Daoy (cell line): Measurements from ENCODE around the gene MRPS2. TPM values are rescaled to one million over a fixed set of nuclear protein-coding genes. Genes with fewer than 3 reads are reported as not detected.

ENCODE experiments used
- total RNA-seq: library from RNA; depleted of rRNA; stranded (reverse); fragments of >200 nt; shearing (Covaris generic); gene quantifications from 2 replicates; pipeline ENCODE4 v1.2.3, GENCODE V29; 2014; rRNA removed

The MRPS2 gene
- total RNA-seq, 1 experiment from 2014 or later: 48.6 TPM

Other genes with a start within 250 kb of the MRPS2 start
- gene PPP1R26, start 20.9 kb upstream of the MRPS2 start, total RNA-seq: 33.2 and 33.5 TPM in 2 replicates
- gene LCN1, start 20.8 kb downstream of the MRPS2 start, total RNA-seq: not detected in 2 replicates
- not detected in 2 replicates for gene OBP2A, start 45.4 kb downstream of the MRPS2 start, total RNA-seq
- not detected in 2 replicates for gene PAEP, start 61.1 kb downstream of the MRPS2 start, total RNA-seq
- gene GLT6D1, start 138.9 kb downstream of the MRPS2 start, total RNA-seq: not detected in 2 replicates
- gene LCN9, start 162.6 kb downstream of the MRPS2 start, total RNA-seq: not detected in 2 replicates
- gene SOHLH1, start 198.8 kb downstream of the MRPS2 start, total RNA-seq: 0.18 TPM in 1 of 2 replicates, not detected in the other
- gene KCNT1, start 201.5 kb downstream of the MRPS2 start, total RNA-seq: not detected in 2 replicates